Measurements from ENCODE around the gene FBXL17.

The FBXL17 gene

DNA sequence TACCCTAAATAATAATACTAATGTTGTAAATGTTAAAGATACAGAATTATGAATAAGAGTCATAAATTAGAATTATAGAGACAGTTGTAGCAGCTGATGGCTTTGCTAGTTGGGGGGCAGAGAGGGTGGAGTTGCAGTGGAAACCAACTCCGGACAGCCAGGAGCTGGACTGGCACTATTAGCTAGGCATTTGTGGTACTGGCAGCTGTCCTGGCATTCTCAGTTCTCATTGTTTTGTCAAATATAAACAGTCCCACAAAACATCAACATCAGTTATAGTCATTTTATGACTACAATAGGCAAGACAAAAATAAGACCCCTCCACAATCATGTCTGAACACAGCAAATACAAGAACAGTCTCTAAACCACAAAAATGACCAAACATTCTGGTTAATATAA lies 2.8 kb upstream of the FBXL17 start:
- H3F3A ChIP-seq (ENCODE audit: low read depth), result no peaks in the 10 kb centered on the region
- TF ChIP-seq, protein P1, sequence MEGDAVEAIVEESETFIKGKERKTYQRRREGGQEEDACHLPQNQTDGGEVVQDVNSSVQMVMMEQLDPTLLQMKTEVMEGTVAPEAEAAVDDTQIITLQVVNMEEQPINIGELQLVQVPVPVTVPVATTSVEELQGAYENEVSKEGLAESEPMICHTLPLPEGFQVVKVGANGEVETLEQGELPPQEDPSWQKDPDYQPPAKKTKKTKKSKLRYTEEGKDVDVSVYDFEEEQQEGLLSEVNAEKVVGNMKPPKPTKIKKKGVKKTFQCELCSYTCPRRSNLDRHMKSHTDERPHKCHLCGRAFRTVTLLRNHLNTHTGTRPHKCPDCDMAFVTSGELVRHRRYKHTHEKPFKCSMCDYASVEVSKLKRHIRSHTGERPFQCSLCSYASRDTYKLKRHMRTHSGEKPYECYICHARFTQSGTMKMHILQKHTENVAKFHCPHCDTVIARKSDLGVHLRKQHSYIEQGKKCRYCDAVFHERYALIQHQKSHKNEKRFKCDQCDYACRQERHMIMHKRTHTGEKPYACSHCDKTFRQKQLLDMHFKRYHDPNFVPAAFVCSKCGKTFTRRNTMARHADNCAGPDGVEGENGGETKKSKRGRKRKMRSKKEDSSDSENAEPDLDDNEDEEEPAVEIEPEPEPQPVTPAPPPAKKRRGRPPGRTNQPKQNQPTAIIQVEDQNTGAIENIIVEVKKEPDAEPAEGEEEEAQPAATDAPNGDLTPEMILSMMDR (conservative IDR thresholded peaks at IDR 0.05; ENCODE audit: low read length), result no peak
- TF ChIP-seq EZH2phosphoT487 (IDR thresholded peaks at IDR 0.05; ENCODE audit: borderline replicate concordance), result no peak
- peaks cover 6% of the 10 kb centered on the region for H3K4me1 ChIP-seq (ENCODE audit: insufficient read depth, low read length, poor library complexity, severe bottlenecking)
- no peak overlapping the region for H3K4me3 ChIP-seq (ENCODE audit: low read length, poor library complexity, severe bottlenecking)
- H3K79me2 ChIP-seq (ENCODE audit: insufficient read depth, low read length), result peaks cover 18% of the 10 kb centered on the region
- no peak overlapping the region for H3K9ac ChIP-seq (ENCODE audit: low read depth, low read length, poor library complexity, severe bottlenecking)
- H3K27me3 ChIP-seq (ENCODE audit: insufficient read depth, low read length, poor library complexity, severe bottlenecking), result no peaks in the 10 kb centered on the region
- no peaks in the 10 kb centered on the region for H3K36me3 ChIP-seq (ENCODE audit: insufficient read depth, low read length)
- no peaks in the 10 kb centered on the region for H3K9me3 ChIP-seq (ENCODE audit: insufficient read depth, low read depth, low read length)
- H3K9me2 ChIP-seq (replicated peaks; ENCODE audit: low read depth, low read length), result no peaks in the 10 kb centered on the region
- H4K20me1 ChIP-seq (ENCODE audit: insufficient read depth, low read length, poor library complexity, severe bottlenecking), result peaks cover 8% of the 10 kb centered on the region
- H2AFZ ChIP-seq (ENCODE audit: low read length), result no peak overlapping the region
- H3K4me2 ChIP-seq (ENCODE audit: low read depth, low read length, poor library complexity, severe bottlenecking), result no peak overlapping the region

DNA sequence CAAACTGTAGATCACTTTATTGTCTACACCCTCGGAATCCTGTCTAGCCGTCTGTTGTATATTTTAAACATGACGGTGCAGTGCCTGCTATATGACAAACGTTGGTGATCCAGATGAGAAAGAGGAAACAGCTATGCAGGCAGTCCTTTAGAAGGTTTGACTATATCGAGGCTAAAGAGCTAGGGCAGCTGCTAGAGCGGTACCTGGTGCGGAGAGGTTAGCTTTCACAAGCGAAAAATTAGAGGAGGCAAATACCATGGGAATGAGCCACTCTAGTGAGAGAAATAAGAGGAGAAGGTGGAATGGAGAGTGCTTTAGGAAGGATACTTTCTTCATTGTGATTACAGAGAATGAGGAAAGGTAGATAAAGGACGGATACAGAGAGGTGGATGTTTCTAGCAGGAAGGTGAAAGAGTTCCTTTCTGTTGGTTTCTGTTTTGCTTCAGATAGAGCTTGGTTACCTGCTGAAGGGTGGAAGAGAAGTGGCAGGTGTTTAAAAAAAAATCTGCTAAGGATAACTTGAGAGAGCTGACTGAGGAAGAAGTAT lies 959 bp upstream of the FBXL17 start:
- peak overlapping the region; percentile 90 for H2AFZ ChIP-seq (ENCODE audit: low read length)
- no peaks in the 10 kb centered on the region for H3F3A ChIP-seq (ENCODE audit: low read depth)
- H3K9me2 ChIP-seq (replicated peaks; ENCODE audit: low read depth, low read length), result no peaks in the 10 kb centered on the region
- H3K36me3 ChIP-seq (ENCODE audit: insufficient read depth, low read length), result no peaks in the 10 kb centered on the region
- peak overlapping the region; percentile 96 for H3K4me2 ChIP-seq (ENCODE audit: low read depth, low read length, poor library complexity, severe bottlenecking)
- peak overlapping the region; percentile 96 for H3K4me3 ChIP-seq (ENCODE audit: low read length, poor library complexity, severe bottlenecking)
- peaks cover 18% of the 10 kb centered on the region for H3K4me1 ChIP-seq (ENCODE audit: insufficient read depth, low read length, poor library complexity, severe bottlenecking)
- H4K20me1 ChIP-seq (ENCODE audit: insufficient read depth, low read length, poor library complexity, severe bottlenecking), result peaks cover 11% of the 10 kb centered on the region
- peaks cover 37% of the 10 kb centered on the region for H3K79me2 ChIP-seq (ENCODE audit: insufficient read depth, low read length)
- TF ChIP-seq, protein P1 (conservative IDR thresholded peaks at IDR 0.05; ENCODE audit: low read length), result no peak
- TF ChIP-seq EZH2phosphoT487 (IDR thresholded peaks at IDR 0.05; ENCODE audit: borderline replicate concordance), result no peak
- no peaks in the 10 kb centered on the region for H3K27me3 ChIP-seq (ENCODE audit: insufficient read depth, low read length, poor library complexity, severe bottlenecking)
- H3K9me3 ChIP-seq (ENCODE audit: insufficient read depth, low read depth, low read length), result no peaks in the 10 kb centered on the region
- H3K9ac ChIP-seq (ENCODE audit: low read depth, low read length, poor library complexity, severe bottlenecking), result peak overlapping the region; percentile 94

DNA sequence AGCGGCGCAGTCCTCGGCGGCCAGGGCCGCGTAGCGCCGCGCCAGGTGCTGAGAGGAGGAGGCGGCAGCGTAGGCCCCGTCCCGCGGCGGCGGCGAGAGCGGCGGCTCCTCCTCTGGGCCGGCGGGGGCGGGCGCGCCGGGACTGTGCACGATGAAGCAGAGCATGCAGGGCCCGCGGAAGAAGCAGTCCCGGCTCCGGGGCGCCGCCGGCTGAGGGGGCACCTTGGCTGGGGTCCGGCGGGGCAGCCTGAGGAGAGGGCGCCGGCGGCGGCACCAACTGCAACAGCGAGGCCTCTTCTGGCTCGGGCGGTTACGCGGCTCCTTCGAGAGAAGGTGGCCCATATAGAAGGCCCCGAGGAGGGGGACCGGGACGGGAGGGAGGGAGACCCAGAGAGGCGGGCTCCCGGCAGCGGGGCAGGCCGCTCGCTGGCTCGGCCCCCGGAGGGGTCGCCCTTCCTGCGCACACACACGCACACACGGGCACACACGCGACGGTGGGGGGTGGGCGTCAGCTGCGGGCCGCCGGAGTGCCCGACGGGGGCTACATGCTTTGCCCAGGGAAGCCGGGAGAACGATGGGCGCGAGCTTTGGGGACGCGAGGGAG lies 446 bp downstream of the FBXL17 start:
- peak overlapping the region; percentile 90 for H2AFZ ChIP-seq (ENCODE audit: low read length)
- peak overlapping the region; percentile 96 for H3K4me3 ChIP-seq (ENCODE audit: low read length, poor library complexity, severe bottlenecking)
- H3F3A ChIP-seq (ENCODE audit: low read depth), result no peaks in the 10 kb centered on the region
- H3K27me3 ChIP-seq (ENCODE audit: insufficient read depth, low read length, poor library complexity, severe bottlenecking), result no peaks in the 10 kb centered on the region
- no peaks in the 10 kb centered on the region for H3K9me2 ChIP-seq (replicated peaks; ENCODE audit: low read depth, low read length)
- no peaks in the 10 kb centered on the region for H3K9me3 ChIP-seq (ENCODE audit: insufficient read depth, low read depth, low read length)
- peaks cover 11% of the 10 kb centered on the region for H4K20me1 ChIP-seq (ENCODE audit: insufficient read depth, low read length, poor library complexity, severe bottlenecking)
- peak overlapping the region; percentile 94 for H3K9ac ChIP-seq (ENCODE audit: low read depth, low read length, poor library complexity, severe bottlenecking)
- peaks cover 18% of the 10 kb centered on the region for H3K4me1 ChIP-seq (ENCODE audit: insufficient read depth, low read length, poor library complexity, severe bottlenecking)
- peaks cover 45% of the 10 kb centered on the region for H3K79me2 ChIP-seq (ENCODE audit: insufficient read depth, low read length)
- peak overlapping the region; percentile 40 for H3K4me2 ChIP-seq (ENCODE audit: low read depth, low read length, poor library complexity, severe bottlenecking)
- TF ChIP-seq, protein P1 (conservative IDR thresholded peaks at IDR 0.05; ENCODE audit: low read length), result no peak
- TF ChIP-seq EZH2phosphoT487 (IDR thresholded peaks at IDR 0.05; ENCODE audit: borderline replicate concordance), result no peak
- no peaks in the 10 kb centered on the region for H3K36me3 ChIP-seq (ENCODE audit: insufficient read depth, low read length)
